Gastrocnemius medialis (tissue), 4 donors: Measurements from ENCODE around the gene TENT5C. TPM values are rescaled to one million over a fixed set of nuclear protein-coding genes. Genes with fewer than 3 reads are reported as not detected.

Source experiments
- ATAC-seq, 2 donors: fragments of 150-250 bp; one replicate each; pipeline ENCODE4 v1.9.1; 2016
- DNase-seq, 2 donors: peaks; one replicate each; pipeline ENCODE4 v3.0.0-alpha.2; 2019
- H3K27ac ChIP-seq, 4 donors: fragments of 200-600 bp; sonication (generic); 1 replicate in 1 of 4; 2 replicates in 3 of 4; pipeline ENCODE4 v1.5.1; 2016 to 2018; ENCODE audit warnings: mild to moderate bottlenecking in 2 of 4, moderate library complexity in 1 of 4
- H3K27me3 ChIP-seq, 3 donors: fragments of 200-600 bp; sonication (generic) in 2 of 3; 1 replicate in 1 of 3; 2 replicates in 2 of 3; pipeline versions ENCODE4 v1.5.1 to v1.6.0; 2016 to 2019; ENCODE audit warnings: mild to moderate bottlenecking in 1 of 3, moderate library complexity in 1 of 3
- H3K36me3 ChIP-seq, 2 donors: fragments of 200-600 bp; sonication (generic) in 1 of 2; one replicate each; pipeline ENCODE4 v1.5.1; 2017 to 2018
- H3K4me1 ChIP-seq, 2 donors: fragments of 200-600 bp; sonication (generic) in 1 of 2; one replicate each; pipeline ENCODE4 v1.5.1; 2016 to 2017; ENCODE audit warnings: mild to moderate bottlenecking in 2 of 2
- H3K4me3 ChIP-seq, 4 donors: fragments of 200-600 bp; sonication (generic) in 3 of 4; 1 replicate in 1 of 4; 2 replicates in 3 of 4; pipeline ENCODE4 v1.5.1; 2016 to 2019; ENCODE audit warnings: mild to moderate bottlenecking in 2 of 4
- H3K9me3 ChIP-seq, 3 donors: fragments of 200-600 bp; sonication (generic) in 2 of 3; 1 replicate in 1 of 3; 2 replicates in 2 of 3; pipeline ENCODE4 v1.5.1; 2016 to 2019
- POLR2A ChIP-seq, 2 donors: fragments of 450-650 bp; IDR thresholded peaks; one replicate each; pipeline ENCODE4 v1.6.1; 2017; ENCODE audit warnings: antibody characterized with exemption in 2 of 2, mild to moderate bottlenecking in 2 of 2, moderate library complexity in 2 of 2
- in situ Hi-C, 4 donors: fragments of 200-750 bp; cut with MboI; loops; one replicate each; pipeline versions ENCODE4 v1.15.0 to v1.8.0; 2017; ENCODE audit warnings: low sequenced_read_pairs in 4 of 4
- intact Hi-C: fragments of 100-400 bp; cut with DNase I; formaldehyde crosslinking; loops from one replicate; pipeline ENCODE4 v1.15.1; 2023; ENCODE audit warnings: low total_unique reads
- total RNA-seq, 4 donors: library from RNA; depleted of rRNA; stranded (reverse); fragments of >200 nt; gene quantifications; one replicate each; pipeline versions ENCODE4 v1.1.0 to v1.2.3, GENCODE V29; 2016
- TF ChIP-seq, protein P1 (sequence below), 5 experiments: fragments of 450-650 bp in 3 of 5; fragments of 200-600 bp in 2 of 5; sonication (generic) in 2 of 5; IDR thresholded peaks in 4 of 5; conservative IDR thresholded peaks in 1 of 5; 1 replicate in 4 of 5; 2 replicates in 1 of 5; pipeline ENCODE4 v1.5.1; 2016 to 2019; ENCODE audit warnings: antibody characterized with exemption in 5 of 5, mild to moderate bottlenecking in 3 of 5, moderate library complexity in 3 of 5

TENT5C gene
- total RNA-seq, 4 donors from 2014 or later = 2.3 to 21.8 (median 6.4) TPM

- in situ Hi-C loops = no loop called here
- H3K36me3 ChIP-seq = no peaks in the 10 kb centered on the region
- DNase-seq (peak; percentile 52 to 67), ATAC-seq (peak; percentile 76 to 79)
- no peaks in the 10 kb centered on the region for H3K27me3 ChIP-seq
- H3K9me3 ChIP-seq = no peaks in the 10 kb centered on the region
- TF ChIP-seq, protein P1, sequence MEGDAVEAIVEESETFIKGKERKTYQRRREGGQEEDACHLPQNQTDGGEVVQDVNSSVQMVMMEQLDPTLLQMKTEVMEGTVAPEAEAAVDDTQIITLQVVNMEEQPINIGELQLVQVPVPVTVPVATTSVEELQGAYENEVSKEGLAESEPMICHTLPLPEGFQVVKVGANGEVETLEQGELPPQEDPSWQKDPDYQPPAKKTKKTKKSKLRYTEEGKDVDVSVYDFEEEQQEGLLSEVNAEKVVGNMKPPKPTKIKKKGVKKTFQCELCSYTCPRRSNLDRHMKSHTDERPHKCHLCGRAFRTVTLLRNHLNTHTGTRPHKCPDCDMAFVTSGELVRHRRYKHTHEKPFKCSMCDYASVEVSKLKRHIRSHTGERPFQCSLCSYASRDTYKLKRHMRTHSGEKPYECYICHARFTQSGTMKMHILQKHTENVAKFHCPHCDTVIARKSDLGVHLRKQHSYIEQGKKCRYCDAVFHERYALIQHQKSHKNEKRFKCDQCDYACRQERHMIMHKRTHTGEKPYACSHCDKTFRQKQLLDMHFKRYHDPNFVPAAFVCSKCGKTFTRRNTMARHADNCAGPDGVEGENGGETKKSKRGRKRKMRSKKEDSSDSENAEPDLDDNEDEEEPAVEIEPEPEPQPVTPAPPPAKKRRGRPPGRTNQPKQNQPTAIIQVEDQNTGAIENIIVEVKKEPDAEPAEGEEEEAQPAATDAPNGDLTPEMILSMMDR (IDR thresholded peaks at IDR 0.05 in 4 of 5, conservative IDR thresholded peaks at IDR 0.05 in 1 of 5) = no peak
- no peak for TF ChIP-seq POLR2A (IDR thresholded peaks at IDR 0.05)
- no peak overlapping the region for H3K4me3 ChIP-seq
- peaks cover 32 to 39% of the 10 kb centered on the region in 2 donors for H3K4me1 ChIP-seq
- H3K27ac ChIP-seq = peak overlapping the region; percentile 63 to 81 (median 73)
- intact Hi-C loops = no loop called here
Observed at GRCh38 chr1:117632269-117633067, 26.6 kb downstream of the TENT5C start.

DNA sequence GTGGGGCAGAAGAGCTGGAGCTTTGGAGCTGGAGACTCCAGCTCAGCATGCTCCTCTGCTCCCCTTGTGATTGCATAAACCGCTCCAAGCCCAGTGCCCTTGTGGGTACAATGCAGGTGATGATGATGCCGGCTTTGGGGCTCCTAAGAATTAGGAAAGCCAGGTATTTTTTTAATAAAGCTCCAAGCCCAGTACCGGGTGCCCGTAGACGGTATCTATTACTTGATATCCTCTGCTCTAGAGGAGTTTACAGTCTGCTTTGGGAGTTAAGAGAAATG is 27.2 kb downstream of the TENT5C start:
- Histone ChIP-seq H3K4me3 (no peak overlapping the region), H3K27ac (peak overlapping the region; percentile 63 to 81 (median 73)), H3K9me3 (no peaks in the 10 kb centered on the region), H3K4me1 (peaks cover 26 to 35% of the 10 kb centered on the region in 2 donors), H3K27me3 (no peaks in the 10 kb centered on the region), H3K36me3 (no peaks in the 10 kb centered on the region)
- TF ChIP-seq, protein P1 (IDR thresholded peaks at IDR 0.05 in 4 of 5, conservative IDR thresholded peaks at IDR 0.05 in 1 of 5) = no peak
- no peak for TF ChIP-seq POLR2A (IDR thresholded peaks at IDR 0.05)
- DNase-seq (no peak), ATAC-seq (peak; percentile 5 to 15)
- intact Hi-C loops = no loop called here
- in situ Hi-C loops = no loop called here

GRCh38 chr1:117633423-117633822 is 27.6 kb downstream of the TENT5C start:
- DNase-seq (peak; percentile 54 to 81), ATAC-seq (peak; percentile 56 to 72)
- in situ Hi-C loops = no loop called here

DNA sequence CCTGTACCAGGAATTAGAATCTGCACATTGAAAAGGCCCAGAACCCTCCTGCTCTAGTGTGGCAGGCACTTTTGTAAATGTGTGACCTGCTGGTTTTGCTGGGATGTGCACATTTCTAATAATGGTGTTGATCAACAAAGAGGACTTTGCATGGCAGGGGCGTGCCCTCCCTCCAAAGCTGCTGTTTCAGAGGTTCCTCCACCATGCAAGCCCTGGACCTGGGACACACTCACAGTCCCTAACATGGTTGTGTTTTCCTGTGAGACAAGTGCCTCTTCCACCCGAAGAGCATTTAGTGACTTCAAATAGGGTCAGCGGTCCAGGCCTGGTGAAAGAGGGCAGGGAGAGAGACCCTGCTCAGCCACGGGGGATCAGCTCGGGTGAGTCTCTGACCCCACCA is 28.1 kb downstream of the TENT5C start:
- TF ChIP-seq, protein P1 (IDR thresholded peaks at IDR 0.05 in 4 of 5, conservative IDR thresholded peaks at IDR 0.05 in 1 of 5) = no peak
- no peak for TF ChIP-seq POLR2A (IDR thresholded peaks at IDR 0.05)
- H3K4me1 ChIP-seq = peaks cover 25 to 35% of the 10 kb centered on the region in 2 donors
- no peaks in the 10 kb centered on the region for H3K36me3 ChIP-seq
- ATAC-seq (no peak), DNase-seq (no peak)
- H3K4me3 ChIP-seq = no peak overlapping the region
- intact Hi-C loops = no loop called here
- H3K27ac ChIP-seq = peak overlapping the region in 2 of 4 donors; percentile 80 to 81
- no peaks in the 10 kb centered on the region for H3K9me3 ChIP-seq
- H3K27me3 ChIP-seq = no peaks in the 10 kb centered on the region
- in situ Hi-C loops = no loop called here

More at GRCh38 chr1:117633423-117633822, 27.6 kb downstream of the TENT5C start:
- H3K4me1 ChIP-seq = peaks cover 25 to 35% of the 10 kb centered on the region in 2 donors
- H3K27ac ChIP-seq = peak overlapping the region; percentile 63 to 81 (median 73)
- TF ChIP-seq, protein P1 (IDR thresholded peaks at IDR 0.05 in 4 of 5, conservative IDR thresholded peaks at IDR 0.05 in 1 of 5) = no peak
- TF ChIP-seq POLR2A (IDR thresholded peaks at IDR 0.05) = no peak
- intact Hi-C loops = no loop called here
- H3K9me3 ChIP-seq = no peaks in the 10 kb centered on the region
- no peak overlapping the region for H3K4me3 ChIP-seq
- no peaks in the 10 kb centered on the region for H3K27me3 ChIP-seq
- no peaks in the 10 kb centered on the region for H3K36me3 ChIP-seq
